ENCODE results near the gene CACYBP.

The CACYBP gene
- total RNA-seq, result 71.8 to 84.8 reads per million in 2 donors

GRCh38 chr1:174999936-175000696 lies at the start of gene CACYBP:
CACYBP (plus strand) TSS chr1:174999947; CDS start chr1:175000181, 234 bp downstream.
- DNase-seq, result peak; percentile 56

- no peak for DNase-seq
These were observed 46.3 kb upstream of the CACYBP start for GRCh38 chr1:174953285-174954072.

- DNase-seq, result no peak
These were observed 45.7 kb upstream of the CACYBP start for GRCh38 chr1:174954073-174954460.

GRCh38 chr1:174954671-174955669 lies 44.8 kb upstream of the CACYBP start:
- no peak for DNase-seq

GRCh38 chr1:174956086-174956485 lies 43.7 kb upstream of the CACYBP start:
- no peak for DNase-seq

GRCh38 chr1:174956976-174957375 lies 42.8 kb upstream of the CACYBP start:
- DNase-seq, result no peak

GRCh38 chr1:174957829-174958228 lies 41.9 kb upstream of the CACYBP start:
- DNase-seq, result no peak

- DNase-seq, result no peak
These were observed 41.4 kb upstream of the CACYBP start for GRCh38 chr1:174958396-174958795.

- no peak for DNase-seq
These were observed 39.4 kb upstream of the CACYBP start for GRCh38 chr1:174960362-174960761.

GRCh38 chr1:174963529-174964125 lies 36.1 kb upstream of the CACYBP start:
- DNase-seq, result no peak

- DNase-seq, result no peak
These were observed 35.3 kb upstream of the CACYBP start for GRCh38 chr1:174964261-174964971.

- DNase-seq, result no peak
These were observed 34.8 kb upstream of the CACYBP start for GRCh38 chr1:174964972-174965361.

GRCh38 chr1:174965362-174966007 lies 34.3 kb upstream of the CACYBP start:
- no peak for DNase-seq

GRCh38 chr1:174966008-174966572 lies 33.7 kb upstream of the CACYBP start:
- DNase-seq, result no peak

- DNase-seq, result no peak
These were observed 31.7 kb upstream of the CACYBP start for GRCh38 chr1:174967845-174968705.

GRCh38 chr1:174968750-174969244 lies 30.9 kb upstream of the CACYBP start:
- DNase-seq, result no peak

GRCh38 chr1:174969977-174970376 lies 29.8 kb upstream of the CACYBP start:
- DNase-seq, result no peak

- DNase-seq, result no peak
These were observed 28.3 kb upstream of the CACYBP start for GRCh38 chr1:174971466-174971865.

GRCh38 chr1:174971902-174972301 lies 27.8 kb upstream of the CACYBP start:
- no peak for DNase-seq

GRCh38 chr1:174974711-174975119 lies 25.0 kb upstream of the CACYBP start:
- no peak for DNase-seq
